ENCODE measurements around the gene NBPF3.
"Not testable (repeated sequence)": the region's sequence is repeated elsewhere in the genome, so short reads cannot be mapped to it uniquely, and the experiment has no call there.

Gene NBPF3

DNA sequence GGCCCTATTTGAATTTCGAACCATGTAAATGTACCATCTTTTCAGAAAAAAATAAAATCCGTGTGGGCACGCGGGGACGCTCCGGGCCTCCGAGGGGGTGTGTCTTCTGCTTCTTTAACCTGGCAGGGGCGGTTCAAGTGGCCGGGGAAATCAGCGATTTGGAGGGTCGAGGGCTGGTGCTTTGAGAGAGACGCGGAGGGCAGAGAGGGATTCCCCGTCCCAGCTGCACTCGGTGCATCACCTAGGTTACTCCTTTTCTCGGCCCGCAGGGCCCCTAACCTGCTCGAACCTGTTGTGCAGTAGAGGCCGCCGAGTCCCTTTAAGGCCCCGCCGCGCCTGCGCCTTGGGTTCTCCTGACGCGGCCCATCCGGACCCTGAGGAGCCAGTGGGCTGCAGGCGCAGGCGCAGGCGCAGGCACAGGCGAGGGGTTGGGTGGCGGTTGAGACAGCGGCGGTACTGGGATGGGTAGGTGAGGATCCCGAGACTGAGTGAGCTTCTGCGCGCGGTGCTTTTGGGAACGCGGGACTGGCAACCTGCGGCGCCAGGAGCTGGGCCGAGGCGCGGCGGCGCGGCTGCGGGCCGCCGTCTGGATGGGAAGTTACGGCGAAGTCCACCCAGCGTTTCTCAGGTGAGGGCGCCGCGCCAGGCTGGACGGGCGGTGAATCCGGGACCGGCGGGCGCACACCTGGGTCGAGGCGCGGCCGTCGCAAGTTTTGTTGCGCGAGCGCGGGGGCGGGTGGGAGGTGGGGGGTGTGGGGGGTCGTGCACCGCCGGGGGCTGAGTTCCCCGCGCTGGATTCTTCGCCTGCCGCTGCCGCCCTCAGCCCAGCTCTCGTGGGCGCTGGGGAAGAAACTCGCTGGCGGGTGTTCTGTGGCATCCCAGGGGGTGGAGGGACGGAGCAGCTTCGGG lies at the start of gene NBPF3:
TSS of gene NBPF3 (plus strand) at position 417 of the 909 bp plus-strand sequence. CDS start 4,950 bp downstream, outside the sequence.
- in situ Hi-C loops (cut with HindIII; ENCODE audit: low pct_ligation_motif_present, low pct_unique_long_range_greater_than_20kb, low sequenced_read_pairs): no loop called here
- DNase-seq: peak; percentile 79

DNA sequence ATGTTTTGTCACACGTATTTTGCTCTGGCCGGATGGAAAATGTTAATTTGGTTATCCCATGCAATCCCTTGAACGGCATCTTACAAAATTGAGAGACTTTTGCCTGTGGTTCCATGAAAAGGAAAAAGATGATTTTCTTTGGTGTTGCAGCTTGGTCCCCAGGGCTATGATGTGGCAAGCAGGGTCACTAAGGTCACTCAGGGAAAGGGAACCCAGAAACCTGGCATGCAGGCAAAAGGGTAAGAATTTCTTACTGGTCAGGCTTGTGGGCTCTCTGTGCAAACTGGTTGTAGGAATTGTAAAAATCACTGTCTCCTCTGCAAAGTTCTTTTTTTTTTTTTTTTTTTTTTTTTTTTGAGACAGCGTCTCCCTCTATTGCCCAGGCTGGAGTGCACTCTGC lies 48.4 kb upstream of the NBPF3 start:
- in situ Hi-C loops (cut with HindIII; ENCODE audit: low pct_ligation_motif_present, low pct_unique_long_range_greater_than_20kb, low sequenced_read_pairs): no loop called here
- DNase-seq: no peak

DNA sequence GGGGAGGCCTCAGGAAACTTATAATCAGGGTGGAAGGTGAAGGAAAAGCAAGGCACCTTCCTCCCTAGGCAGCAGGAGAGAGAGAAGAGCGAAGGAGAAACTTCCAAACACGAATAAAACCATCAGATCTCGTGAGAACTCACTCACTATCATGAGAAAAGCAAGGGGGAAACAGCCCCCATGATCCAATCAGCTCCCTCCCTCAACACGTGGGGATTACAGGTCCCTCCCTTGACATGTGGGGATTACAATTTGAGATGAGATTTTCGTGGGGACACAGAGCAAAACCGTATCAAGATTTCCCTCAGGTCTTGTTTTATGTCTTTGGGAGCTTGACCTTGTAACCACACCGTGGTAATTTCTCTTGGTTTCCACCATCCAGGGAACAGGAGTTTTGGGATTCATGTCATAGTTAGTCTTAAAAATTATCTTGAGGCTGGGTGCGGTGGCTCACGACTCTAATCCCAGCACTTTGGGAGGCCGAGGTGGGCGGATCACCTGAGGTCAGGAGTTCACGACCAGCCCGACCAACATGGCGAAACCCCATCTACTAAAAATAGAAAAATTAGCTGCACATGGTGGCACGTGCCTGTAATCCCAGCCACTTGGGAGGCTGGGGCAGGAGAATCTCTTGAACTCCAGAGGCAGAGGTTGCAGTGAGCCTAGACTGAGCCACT lies 47.2 kb upstream of the NBPF3 start:
- in situ Hi-C loops (cut with HindIII; ENCODE audit: low pct_ligation_motif_present, low pct_unique_long_range_greater_than_20kb, low sequenced_read_pairs): no loop called here
- DNase-seq: no peak

DNA sequence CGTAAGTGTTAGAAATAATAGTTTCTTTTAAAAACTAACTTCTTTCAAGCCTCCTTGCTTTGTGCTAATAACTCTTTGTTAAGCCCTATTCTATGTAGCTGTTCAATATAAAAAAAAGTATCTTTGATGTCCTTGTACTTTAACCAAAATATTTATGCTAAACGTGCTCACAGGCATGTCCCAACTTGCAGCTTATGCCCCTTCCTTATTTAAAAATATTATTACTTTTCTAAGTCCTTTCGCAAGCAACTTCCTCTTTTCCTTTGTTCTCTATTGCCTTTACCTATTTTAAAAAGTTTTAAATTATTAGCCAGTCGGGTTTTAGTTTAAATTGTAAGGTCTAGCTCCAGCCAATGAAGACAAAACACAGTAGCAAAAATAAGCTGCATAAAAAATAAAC lies 43.4 kb upstream of the NBPF3 start:
- no peak for DNase-seq
- in situ Hi-C loops (cut with HindIII; ENCODE audit: low pct_ligation_motif_present, low pct_unique_long_range_greater_than_20kb, low sequenced_read_pairs): no loop called here

DNA sequence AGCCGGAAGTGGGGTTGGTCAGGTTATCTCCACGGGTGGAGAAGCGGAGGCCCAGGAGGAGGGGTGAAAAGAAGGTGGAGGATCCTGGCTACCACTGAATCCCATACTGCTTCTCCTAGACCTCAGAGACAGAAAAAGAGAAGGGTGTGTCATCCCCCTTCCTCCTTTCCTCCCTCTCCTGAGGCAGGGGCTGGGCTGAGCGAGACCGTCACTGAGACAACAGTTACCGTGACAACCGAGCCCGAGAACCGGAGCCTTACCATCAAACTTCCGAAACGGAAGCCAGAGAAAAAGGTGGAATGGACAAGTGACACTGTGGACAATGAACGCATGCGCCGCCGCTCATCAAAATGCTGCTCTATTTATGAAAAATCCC lies 42.1 kb upstream of the NBPF3 start:
- no peak for DNase-seq
- in situ Hi-C loops (cut with HindIII; ENCODE audit: low pct_ligation_motif_present, low pct_unique_long_range_greater_than_20kb, low sequenced_read_pairs): no loop called here

GRCh38 chr1:21401726-21402346 lies 38.1 kb upstream of the NBPF3 start:
- in situ Hi-C loops (cut with HindIII; ENCODE audit: low pct_ligation_motif_present, low pct_unique_long_range_greater_than_20kb, low sequenced_read_pairs): not testable (repeated sequence)

DNA sequence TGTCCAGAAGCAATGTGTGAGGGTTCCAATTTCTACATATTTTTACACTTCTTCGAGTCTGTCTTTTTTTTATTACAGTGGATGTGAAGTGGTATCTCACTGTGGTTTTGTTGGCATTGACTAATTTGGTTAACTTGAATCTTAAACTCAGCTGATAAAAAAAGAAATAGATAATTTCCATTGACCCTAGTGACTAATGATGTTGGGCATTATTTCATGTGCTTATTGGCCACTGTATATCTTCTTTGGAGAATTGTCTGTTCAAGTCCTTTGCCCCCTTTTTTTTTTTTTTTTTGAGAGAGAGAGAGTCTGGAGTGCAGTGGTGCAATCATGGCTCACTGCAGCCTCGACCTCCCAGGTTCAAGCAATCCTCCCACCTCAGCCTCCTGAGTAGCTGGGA lies 33.3 kb upstream of the NBPF3 start:
- in situ Hi-C loops (cut with HindIII; ENCODE audit: low pct_ligation_motif_present, low pct_unique_long_range_greater_than_20kb, low sequenced_read_pairs): no loop called here
- no peak for DNase-seq

More at GRCh38 chr1:21401726-21402346, 38.1 kb upstream of the NBPF3 start:
- not testable (repeated sequence) for DNase-seq

- in situ Hi-C loops (cut with HindIII; ENCODE audit: low pct_ligation_motif_present, low pct_unique_long_range_greater_than_20kb, low sequenced_read_pairs); DNase-seq: not testable (repeated sequence)
Measured at GRCh38 chr1:21409897-21410296, 30.0 kb upstream of the NBPF3 start.

DNA sequence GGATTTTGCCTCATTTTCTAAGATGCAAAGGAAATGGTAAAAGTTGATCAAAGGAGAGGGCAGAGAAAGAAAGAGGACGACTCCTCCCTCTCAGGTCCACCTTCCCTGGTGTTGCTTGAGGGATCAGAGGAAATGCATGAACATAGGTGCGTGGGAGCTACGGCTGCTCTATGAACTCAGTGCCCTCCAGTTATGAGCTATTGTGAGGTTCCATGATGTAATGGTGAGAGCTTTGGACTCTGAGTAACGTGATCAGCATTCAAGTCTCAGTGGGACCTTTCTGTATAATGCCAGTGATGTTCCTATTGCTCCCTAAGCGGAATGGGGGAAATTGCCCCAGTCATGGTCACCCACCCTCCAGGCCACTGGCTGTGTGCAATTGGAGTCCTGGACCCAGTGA lies 25.9 kb upstream of the NBPF3 start:
- DNase-seq: no peak
- in situ Hi-C loops (cut with HindIII; ENCODE audit: low pct_ligation_motif_present, low pct_unique_long_range_greater_than_20kb, low sequenced_read_pairs): no loop called here

DNA sequence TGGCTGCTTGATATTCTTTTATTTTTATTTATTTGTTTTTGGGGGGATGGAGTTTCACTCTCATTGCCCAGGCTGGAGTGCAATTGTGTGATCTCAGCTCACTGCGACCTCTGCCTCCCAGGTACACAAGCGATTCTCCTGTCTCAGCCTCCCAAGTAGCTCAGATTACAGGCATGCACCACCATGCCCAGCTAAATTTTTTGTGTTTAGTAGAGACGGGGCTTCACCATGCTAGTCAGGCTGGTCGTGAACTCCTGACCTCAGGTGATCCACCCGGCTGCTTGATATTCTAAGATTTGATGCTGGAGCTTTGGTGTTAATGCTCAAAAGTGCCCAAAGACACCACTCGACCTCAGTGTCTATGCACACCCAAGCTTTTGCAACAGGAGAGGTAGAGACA lies 19.6 kb upstream of the NBPF3 start:
- in situ Hi-C loops (cut with HindIII; ENCODE audit: low pct_ligation_motif_present, low pct_unique_long_range_greater_than_20kb, low sequenced_read_pairs); DNase-seq: not testable (repeated sequence)

DNA sequence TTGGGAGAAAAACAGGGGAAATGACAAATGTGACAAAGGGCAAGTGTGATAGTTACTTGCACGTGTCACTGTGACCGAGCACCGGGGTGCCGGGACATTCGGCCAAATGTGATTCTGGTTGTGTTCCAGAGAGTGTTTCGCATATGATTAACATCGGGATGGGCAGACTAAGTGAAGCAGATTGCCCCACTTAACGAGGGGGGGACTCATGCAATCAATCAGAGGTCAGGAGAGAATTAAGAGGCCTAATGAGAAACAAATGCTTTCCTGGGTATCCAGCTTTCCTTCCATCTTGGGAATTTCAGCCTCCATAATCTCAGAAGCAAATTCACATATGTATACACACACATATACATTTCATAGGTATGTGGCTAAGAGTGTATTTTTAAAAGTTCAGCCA lies 18.6 kb upstream of the NBPF3 start:
- in situ Hi-C loops (cut with HindIII; ENCODE audit: low pct_ligation_motif_present, low pct_unique_long_range_greater_than_20kb, low sequenced_read_pairs); DNase-seq: not testable (repeated sequence)

- in situ Hi-C loops (cut with HindIII; ENCODE audit: low pct_ligation_motif_present, low pct_unique_long_range_greater_than_20kb, low sequenced_read_pairs); DNase-seq: not testable (repeated sequence)
Measured at GRCh38 chr1:21427798-21428480, 12.0 kb upstream of the NBPF3 start.

- in situ Hi-C loops (cut with HindIII; ENCODE audit: low pct_ligation_motif_present, low pct_unique_long_range_greater_than_20kb, low sequenced_read_pairs); DNase-seq: not testable (repeated sequence)
Measured at GRCh38 chr1:21428481-21429073, 11.4 kb upstream of the NBPF3 start.

DNA sequence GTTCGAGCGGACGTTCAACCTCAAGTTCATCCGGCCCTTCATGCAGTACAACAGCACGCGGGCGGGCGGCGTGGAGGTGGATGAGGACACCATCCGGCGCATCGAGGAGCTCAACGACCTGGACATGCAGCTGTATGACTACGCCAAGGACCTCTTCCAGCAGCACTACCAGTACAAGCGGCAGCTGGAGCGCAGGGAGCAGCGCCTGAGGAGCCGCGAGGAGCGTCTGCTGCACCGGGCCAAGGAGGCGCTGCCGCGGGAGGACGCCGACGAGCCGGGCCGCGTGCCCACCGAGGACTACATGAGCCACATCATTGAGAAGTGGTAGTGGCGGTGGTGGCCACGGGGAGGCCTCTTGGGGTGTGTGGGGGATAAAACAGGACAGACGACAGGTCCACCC lies 10.7 kb upstream of the NBPF3 start:
- in situ Hi-C loops (cut with HindIII; ENCODE audit: low pct_ligation_motif_present, low pct_unique_long_range_greater_than_20kb, low sequenced_read_pairs); DNase-seq: not testable (repeated sequence)

GRCh38 chr1:21430875-21431274 lies 9.1 kb upstream of the NBPF3 start:
- DNase-seq; in situ Hi-C loops (cut with HindIII; ENCODE audit: low pct_ligation_motif_present, low pct_unique_long_range_greater_than_20kb, low sequenced_read_pairs): not testable (repeated sequence)

DNA sequence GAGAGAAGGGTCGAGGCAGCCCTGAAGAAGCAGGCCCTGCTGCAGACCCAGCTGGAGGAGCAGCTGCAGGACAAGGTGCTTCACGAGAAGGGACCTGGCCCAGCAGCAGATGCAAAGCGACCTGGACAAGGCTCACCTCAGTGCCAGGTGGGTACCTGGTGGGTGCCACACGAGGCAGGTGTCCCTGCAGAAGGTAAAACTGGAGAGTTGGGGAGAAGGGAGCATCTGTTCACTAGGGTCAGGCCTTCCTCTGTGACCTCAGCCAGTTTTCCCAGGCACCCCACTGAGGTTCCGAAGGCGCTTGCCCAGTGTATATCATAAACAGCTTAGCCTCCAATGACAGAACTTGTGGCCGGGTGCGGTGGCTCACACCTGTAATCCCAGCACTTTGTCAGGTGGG lies 5.5 kb upstream of the NBPF3 start:
- in situ Hi-C loops (cut with HindIII; ENCODE audit: low pct_ligation_motif_present, low pct_unique_long_range_greater_than_20kb, low sequenced_read_pairs): no loop called here
- no peak for DNase-seq

- no peak for DNase-seq
- in situ Hi-C loops (cut with HindIII; ENCODE audit: low pct_ligation_motif_present, low pct_unique_long_range_greater_than_20kb, low sequenced_read_pairs): no loop called here
Measured at GRCh38 chr1:21435646-21436487, 4.1 kb upstream of the NBPF3 start.

Measured in ACHN (cell line).